Right ventricle myocardium superior (tissue), 1 donor: ENCODE measurements around the gene CYLD. TPM values are rescaled to one million over a fixed set of nuclear protein-coding genes. Genes with fewer than 3 reads are reported as not detected.

Source experiments
- ATAC-seq: fragments of 200-7000 bp; cut with Tn5 transposase; one replicate; pipeline ENCODE4 v1.9.1; 2020; ENCODE audit warnings: mild to moderate bottlenecking; ENCODE audit not compliant: poor library complexity
- DNase-seq: peaks from one replicate; pipeline ENCODE4 v3.0.0-alpha.2; 2020
- intact Hi-C: fragments of 100-400 bp; cut with DNase I; formaldehyde crosslinking; loops from one replicate; pipeline ENCODE4 v1.11.2; 2022
- total RNA-seq: library from RNA; stranded (reverse); fragmentation: NEBNext Ultra II Directional; extraction: Animal tissue kit (Norgen Biotek cat#: 25700); gene quantifications from one replicate; pipeline ENCODE4 v1.2.1, GENCODE V29; 2021
- donor health status: DM: no; HTN: yes; CAD: no; lungs with severe emphysema.

Gene CYLD
- total RNA-seq, 1 donor from 2014 or later, result 29.4 TPM

GRCh38 chr16:50804290-50804907 lies 62.5 kb downstream of the CYLD start:
- DNase-seq, result no peak
- intact Hi-C loops, result loop anchor here (10.0 kb wide), 1 partner anchor 590 kb away; no protein-coding TSS in a partner anchor
- ATAC-seq, result no peak

GRCh38 chr16:50806099-50807062 lies 64.5 kb downstream of the CYLD start:
- intact Hi-C loops, result loop anchor here (10.0 kb wide), 1 partner anchor 592 kb away; no protein-coding TSS in a partner anchor
- DNase-seq, result peak; percentile 87
- ATAC-seq, result peak; percentile 95

GRCh38 chr16:50808929-50809538 lies 67.1 kb downstream of the CYLD start:
- DNase-seq (no peak), ATAC-seq (no peak)
- intact Hi-C loops, result loop anchor here (10.0 kb wide), 1 partner anchor 594 kb away; no protein-coding TSS in a partner anchor

GRCh38 chr16:50809561-50809960 lies 67.7 kb downstream of the CYLD start:
- no peak for DNase-seq
- no peak for ATAC-seq
- intact Hi-C loops, result loop anchor here (10.0 kb wide), 1 partner anchor 595 kb away; no protein-coding TSS in a partner anchor

- DNase-seq, result no peak
- intact Hi-C loops, result no loop called here
- ATAC-seq, result no peak
Observed at GRCh38 chr16:50810241-50810965, 68.5 kb downstream of the CYLD start.

GRCh38 chr16:50812046-50812445 lies 70.2 kb downstream of the CYLD start:
- DNase-seq (no peak), ATAC-seq (no peak)
- intact Hi-C loops, result no loop called here

GRCh38 chr16:50812876-50813466 lies 71.1 kb downstream of the CYLD start:
- DNase-seq (no peak), ATAC-seq (no peak)
- intact Hi-C loops, result no loop called here

- DNase-seq (no peak), ATAC-seq (no peak)
- intact Hi-C loops, result no loop called here
Observed at GRCh38 chr16:50814052-50814451, 72.2 kb downstream of the CYLD start.

- DNase-seq (no peak), ATAC-seq (no peak)
- intact Hi-C loops, result no loop called here
Observed at GRCh38 chr16:50814541-50814940, 72.7 kb downstream of the CYLD start.

GRCh38 chr16:50815382-50815781 lies 73.5 kb downstream of the CYLD start:
- no peak for DNase-seq
- ATAC-seq, result no peak
- intact Hi-C loops, result no loop called here

GRCh38 chr16:50816901-50817555 lies 75.1 kb downstream of the CYLD start:
- intact Hi-C loops, result no loop called here
- ATAC-seq, result no peak
- no peak for DNase-seq

GRCh38 chr16:50818380-50818779 lies 76.5 kb downstream of the CYLD start:
- no peak for DNase-seq
- no peak for ATAC-seq
- intact Hi-C loops, result no loop called here

GRCh38 chr16:50819706-50820105 lies 77.8 kb downstream of the CYLD start:
- DNase-seq (no peak), ATAC-seq (no peak)
- intact Hi-C loops, result no loop called here

GRCh38 chr16:50820225-50820624 lies 78.3 kb downstream of the CYLD start:
- ATAC-seq (no peak), DNase-seq (no peak)
- intact Hi-C loops, result no loop called here

- intact Hi-C loops, result no loop called here
- DNase-seq, result no peak
- no peak for ATAC-seq
Observed at GRCh38 chr16:50821586-50821985, 79.7 kb downstream of the CYLD start.

GRCh38 chr16:50822671-50823070 lies 80.8 kb downstream of the CYLD start:
- no peak for ATAC-seq
- DNase-seq, result no peak
- intact Hi-C loops, result no loop called here

- ATAC-seq, result no peak
- DNase-seq, result no peak
- intact Hi-C loops, result no loop called here
Observed at GRCh38 chr16:50826797-50827316, 85.0 kb downstream of the CYLD start.
